ENCODE measurements around the gene MTF1. TPM values are rescaled to one million over a fixed set of nuclear protein-coding genes. Genes with fewer than 3 reads are reported as not detected.

Gene MTF1
- total RNA-seq, 6 experiments from 2014 or later, result 20.2 to 24.4 (median 22.2) TPM

- Mint-ChIP-seq H3K4me3 (no peak overlapping the region), H3K27me3 (ENCODE audit: insufficient read depth) (no peaks in the 10 kb centered on the region), H3K36me3 (ENCODE audit: low read depth) (peaks cover 8% of the 10 kb centered on the region; the same call in 1 of the 2 replicates), H3K9me3 (no peaks in the 10 kb centered on the region), H3K4me1 (ENCODE audit: low read depth) (peaks cover 19% of the 10 kb centered on the region), H3K27ac (no peak overlapping the region)
- TF ChIP-seq CTCF (IDR thresholded peaks at IDR 0.05), result no peak
- DNase-seq, result no peak
These were observed 17.7 kb downstream of the MTF1 start for GRCh38 chr1:37841652-37842051.

DNA sequence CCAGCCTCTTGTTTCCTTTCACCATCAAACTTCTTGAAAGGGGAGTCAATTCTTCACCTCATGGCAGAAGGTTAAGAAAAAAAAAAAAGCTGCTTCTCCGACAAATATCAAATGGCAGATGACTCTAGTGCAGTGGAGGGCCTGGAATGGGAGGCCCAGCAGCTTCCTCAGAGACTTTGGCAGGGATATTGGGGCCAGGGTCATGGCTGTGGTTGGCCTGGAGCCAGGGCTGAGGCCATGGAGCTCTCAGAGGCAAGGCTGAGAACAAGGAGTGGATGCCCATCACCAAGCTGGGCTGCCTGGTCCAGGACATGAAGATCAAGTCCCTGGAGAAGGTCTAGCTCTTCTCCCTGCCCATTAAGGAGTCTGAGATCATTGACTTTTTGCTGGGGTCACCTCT, 18.7 kb downstream of the MTF1 start:
- DNase-seq, result no peak
- H3K27me3 Mint-ChIP-seq (ENCODE audit: insufficient read depth), result no peaks in the 10 kb centered on the region
- H3K9me3 Mint-ChIP-seq, result no peaks in the 10 kb centered on the region
- H3K4me1 Mint-ChIP-seq (ENCODE audit: low read depth), result peaks cover 10% of the 10 kb centered on the region
- TF ChIP-seq CTCF (IDR thresholded peaks at IDR 0.05), result no peak
- no peak overlapping the region for H3K27ac Mint-ChIP-seq
- peaks cover 14% of the 10 kb centered on the region; the same call in 1 of the 2 replicates for H3K36me3 Mint-ChIP-seq (ENCODE audit: low read depth)
- no peak overlapping the region for H3K4me3 Mint-ChIP-seq

- no peak for TF ChIP-seq CTCF (IDR thresholded peaks at IDR 0.05)
- no peak overlapping the region for H3K27ac Mint-ChIP-seq
- H3K9me3 Mint-ChIP-seq, result no peaks in the 10 kb centered on the region
These were observed 19.7 kb downstream of the MTF1 start for GRCh38 chr1:37839676-37840075.

DNA sequence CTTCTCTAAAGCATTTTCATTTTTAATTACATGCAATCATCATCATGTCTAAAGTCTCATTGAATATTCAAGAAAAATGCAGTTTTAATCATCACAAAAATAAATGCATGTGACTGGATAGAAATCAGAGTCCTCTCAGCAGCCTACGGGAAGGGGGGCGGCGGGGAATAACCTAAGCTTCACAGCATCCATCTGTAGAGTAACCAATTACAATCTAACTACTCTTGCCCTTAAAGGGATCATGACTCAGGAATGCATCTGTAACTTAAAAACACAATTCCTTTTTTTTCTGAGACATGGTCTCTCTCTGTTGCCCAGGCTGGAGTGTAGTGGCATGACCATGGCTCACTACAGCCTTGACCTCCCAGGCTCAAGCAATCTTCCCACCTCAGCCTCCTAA, 22.6 kb downstream of the MTF1 start:
- H3K36me3 Mint-ChIP-seq (ENCODE audit: low read depth), result peaks cover 32% of the 10 kb centered on the region

More at GRCh38 chr1:37839676-37840075, 19.7 kb downstream of the MTF1 start:
- H3K27me3 Mint-ChIP-seq (ENCODE audit: insufficient read depth), result no peaks in the 10 kb centered on the region
- H3K36me3 Mint-ChIP-seq (ENCODE audit: low read depth), result peaks cover 21% of the 10 kb centered on the region
- no peak for DNase-seq
- peaks cover under 1% of the 10 kb centered on the region; the same call in 1 of the 2 replicates for H3K4me1 Mint-ChIP-seq (ENCODE audit: low read depth)
- H3K4me3 Mint-ChIP-seq, result no peak overlapping the region

GRCh38 chr1:37831809-37832208, 27.6 kb downstream of the MTF1 start:
- Mint-ChIP-seq H3K27ac (no peak overlapping the region), H3K9me3 (no peaks in the 10 kb centered on the region), H3K27me3 (ENCODE audit: insufficient read depth) (no peaks in the 10 kb centered on the region), H3K36me3 (ENCODE audit: low read depth) (peaks cover 49% of the 10 kb centered on the region), H3K4me1 (ENCODE audit: low read depth) (no peaks in the 10 kb centered on the region), H3K4me3 (no peak overlapping the region)
- TF ChIP-seq CTCF (IDR thresholded peaks at IDR 0.05), result no peak
- no peak for DNase-seq

More for the DNA sequence above, 22.6 kb downstream of the MTF1 start:
- H3K27ac Mint-ChIP-seq, result no peak overlapping the region
- no peak for DNase-seq
- no peak for TF ChIP-seq CTCF (IDR thresholded peaks at IDR 0.05)
- no peaks in the 10 kb centered on the region for H3K27me3 Mint-ChIP-seq (ENCODE audit: insufficient read depth)
- H3K4me3 Mint-ChIP-seq, result no peak overlapping the region
- H3K9me3 Mint-ChIP-seq, result no peaks in the 10 kb centered on the region
- H3K4me1 Mint-ChIP-seq (ENCODE audit: low read depth), result no peaks in the 10 kb centered on the region

DNA sequence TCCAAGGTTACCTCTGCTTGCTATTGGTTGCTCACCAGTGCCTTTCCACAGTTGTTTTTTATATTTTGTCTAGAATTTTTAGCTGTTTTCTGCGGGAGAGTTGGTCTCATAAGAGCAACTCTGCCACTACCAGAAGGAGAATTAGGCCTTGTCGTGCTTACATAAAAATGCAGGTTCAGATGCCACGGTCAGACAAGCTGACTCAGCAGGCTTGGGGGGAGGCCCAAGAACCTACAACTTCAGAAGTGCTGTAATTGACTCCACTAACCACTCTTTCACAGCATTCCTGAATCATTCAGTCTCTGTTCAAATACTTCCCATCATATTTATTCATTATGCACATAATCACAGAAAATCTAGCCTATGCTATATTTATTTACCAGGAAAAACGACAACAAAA, 28.3 kb downstream of the MTF1 start:
- DNase-seq, result no peak
- Mint-ChIP-seq H3K9me3 (no peaks in the 10 kb centered on the region), H3K4me1 (ENCODE audit: low read depth) (no peaks in the 10 kb centered on the region), H3K36me3 (ENCODE audit: low read depth) (peaks cover 48% of the 10 kb centered on the region), H3K27ac (no peak overlapping the region), H3K4me3 (no peak overlapping the region), H3K27me3 (ENCODE audit: insufficient read depth) (no peaks in the 10 kb centered on the region)
- no peak for TF ChIP-seq CTCF (IDR thresholded peaks at IDR 0.05)

Measured in HFFc6 (cell line).